Measurements from ENCODE around the gene MME. TPM values are rescaled to one million over a fixed set of nuclear protein-coding genes. Genes with fewer than 3 reads are reported as not detected.

Gene MME
- total RNA-seq, 1 donor from 2014 or later: 54.3 TPM

GRCh38 chr3:155227141-155227540, 147.0 kb downstream of the MME start:
- H3K9me3 Mint-ChIP-seq (ENCODE audit: unreplicated experiment): peaks cover 1% of the 10 kb centered on the region
- H3K27ac ChIP-seq (ENCODE audit: low read depth, low read length): no peak overlapping the region
- no peaks in the 10 kb centered on the region for H3K79me2 ChIP-seq (ENCODE audit: insufficient read depth, low read length)
- TF ChIP-seq EZH2 (IDR thresholded peaks at IDR 0.05; ENCODE audit: insufficient read depth, low read length) (no peak), CTCF (IDR thresholded peaks at IDR 0.05; ENCODE audit: insufficient read depth, low read depth, low read length) (no peak)
- H3K27me3 Mint-ChIP-seq (ENCODE audit: low read depth, unreplicated experiment): peaks cover 1% of the 10 kb centered on the region
- no peaks in the 10 kb centered on the region for H3K9me3 ChIP-seq (ENCODE audit: insufficient read depth, low read depth, low read length)
- FAIRE-seq (no peak), DNase-seq (ENCODE audit: low read depth) (no peak)
- H3K4me3 Mint-ChIP-seq (ENCODE audit: unreplicated experiment): no peak overlapping the region
- no peaks in the 10 kb centered on the region for H3K27me3 ChIP-seq (ENCODE audit: insufficient read depth, low read length)
- no peak overlapping the region for H3K4me3 ChIP-seq (ENCODE audit: insufficient read depth, low read depth, low read length)
- H3K4me1 Mint-ChIP-seq (ENCODE audit: low read depth, unreplicated experiment): peaks cover 2% of the 10 kb centered on the region
- H3K36me3 ChIP-seq (ENCODE audit: insufficient read depth, low read length): no peaks in the 10 kb centered on the region
- H3K4me1 ChIP-seq (ENCODE audit: insufficient read depth, low read length): peaks cover under 1% of the 10 kb centered on the region
- H3K27ac Mint-ChIP-seq (ENCODE audit: unreplicated experiment): no peak overlapping the region
- H4K20me1 ChIP-seq (ENCODE audit: insufficient read depth, low read length): no peaks in the 10 kb centered on the region
- H3K4me2 ChIP-seq (ENCODE audit: low read length): no peak overlapping the region
- no peak overlapping the region for H3K9ac ChIP-seq (ENCODE audit: low read length)
- H2AFZ ChIP-seq (ENCODE audit: low read depth, low read length): no peak overlapping the region
- no peaks in the 10 kb centered on the region for H3K36me3 Mint-ChIP-seq (ENCODE audit: low read depth, unreplicated experiment)

- no peaks in the 10 kb centered on the region for H3K27me3 ChIP-seq (ENCODE audit: insufficient read depth, low read length)
- H3K4me3 ChIP-seq (ENCODE audit: insufficient read depth, low read depth, low read length): no peak overlapping the region
- H3K27ac ChIP-seq (ENCODE audit: low read depth, low read length): no peak overlapping the region
- FAIRE-seq (no peak), DNase-seq (ENCODE audit: low read depth) (no peak)
- no peaks in the 10 kb centered on the region for H3K9me3 ChIP-seq (ENCODE audit: insufficient read depth, low read depth, low read length)
- peaks cover 13% of the 10 kb centered on the region for H3K4me1 ChIP-seq (ENCODE audit: insufficient read depth, low read length)
- Mint-ChIP-seq H3K9me3 (ENCODE audit: unreplicated experiment) (peaks cover 1% of the 10 kb centered on the region), H3K4me3 (ENCODE audit: unreplicated experiment) (no peak overlapping the region), H3K36me3 (ENCODE audit: low read depth, unreplicated experiment) (no peaks in the 10 kb centered on the region), H3K4me1 (ENCODE audit: low read depth, unreplicated experiment) (peaks cover 15% of the 10 kb centered on the region), H3K27ac (ENCODE audit: unreplicated experiment) (no peak overlapping the region), H3K27me3 (ENCODE audit: low read depth, unreplicated experiment) (peaks cover 1% of the 10 kb centered on the region)
- no peaks in the 10 kb centered on the region for H4K20me1 ChIP-seq (ENCODE audit: insufficient read depth, low read length)
- no peak for TF ChIP-seq EZH2 (IDR thresholded peaks at IDR 0.05; ENCODE audit: insufficient read depth, low read length)
- TF ChIP-seq CTCF (IDR thresholded peaks at IDR 0.05; ENCODE audit: insufficient read depth, low read depth, low read length): no peak
- H2AFZ ChIP-seq (ENCODE audit: low read depth, low read length): no peak overlapping the region
- H3K4me2 ChIP-seq (ENCODE audit: low read length): no peak overlapping the region
- H3K36me3 ChIP-seq (ENCODE audit: insufficient read depth, low read length): no peaks in the 10 kb centered on the region
- no peak overlapping the region for H3K9ac ChIP-seq (ENCODE audit: low read length)
- H3K79me2 ChIP-seq (ENCODE audit: insufficient read depth, low read length): no peaks in the 10 kb centered on the region
Measured at GRCh38 chr3:155228676-155229075, 148.6 kb downstream of the MME start.

GRCh38 chr3:155229086-155229485, 149.0 kb downstream of the MME start:
- peaks cover 13% of the 10 kb centered on the region for H3K4me1 ChIP-seq (ENCODE audit: insufficient read depth, low read length)
- no peaks in the 10 kb centered on the region for H3K79me2 ChIP-seq (ENCODE audit: insufficient read depth, low read length)
- H3K36me3 ChIP-seq (ENCODE audit: insufficient read depth, low read length): no peaks in the 10 kb centered on the region
- no peak overlapping the region for H3K4me2 ChIP-seq (ENCODE audit: low read length)
- no peak overlapping the region for H3K4me3 Mint-ChIP-seq (ENCODE audit: unreplicated experiment)
- no peaks in the 10 kb centered on the region for H3K9me3 ChIP-seq (ENCODE audit: insufficient read depth, low read depth, low read length)
- H3K9ac ChIP-seq (ENCODE audit: low read length): no peak overlapping the region
- peaks cover 15% of the 10 kb centered on the region for H3K4me1 Mint-ChIP-seq (ENCODE audit: low read depth, unreplicated experiment)
- DNase-seq (ENCODE audit: low read depth) (no peak), FAIRE-seq (no peak)
- no peaks in the 10 kb centered on the region for H3K27me3 ChIP-seq (ENCODE audit: insufficient read depth, low read length)
- TF ChIP-seq EZH2 (IDR thresholded peaks at IDR 0.05; ENCODE audit: insufficient read depth, low read length): no peak
- H3K27me3 Mint-ChIP-seq (ENCODE audit: low read depth, unreplicated experiment): peaks cover 1% of the 10 kb centered on the region
- H3K9me3 Mint-ChIP-seq (ENCODE audit: unreplicated experiment): no peaks in the 10 kb centered on the region
- H2AFZ ChIP-seq (ENCODE audit: low read depth, low read length): no peak overlapping the region
- no peaks in the 10 kb centered on the region for H3K36me3 Mint-ChIP-seq (ENCODE audit: low read depth, unreplicated experiment)
- no peak overlapping the region for H3K27ac ChIP-seq (ENCODE audit: low read depth, low read length)
- H4K20me1 ChIP-seq (ENCODE audit: insufficient read depth, low read length): no peaks in the 10 kb centered on the region
- no peak overlapping the region for H3K4me3 ChIP-seq (ENCODE audit: insufficient read depth, low read depth, low read length)
- H3K27ac Mint-ChIP-seq (ENCODE audit: unreplicated experiment): no peak overlapping the region

Data from astrocyte (in vitro differentiated cells and primary cell).